Urinary bladder (tissue), 4 donors: ENCODE data around the gene ORM2. TPM values are rescaled to one million over a fixed set of nuclear protein-coding genes. Genes with fewer than 3 reads are reported as not detected.
"Not testable (repeated sequence)": the region's sequence is repeated elsewhere in the genome, so short reads cannot be mapped to it uniquely, and the experiment has no call there.

Experiments used
- DNase-seq: peaks from one replicate; pipeline ENCODE4 v3.0.0-alpha.2; 2015; ENCODE audit errors: extremely low spot score
- H3K27ac ChIP-seq: one replicate; pipeline ENCODE4 v1.5.1; 2013; ENCODE audit warnings: low read depth, mild to moderate bottlenecking, moderate library complexity
- H3K36me3 ChIP-seq: one replicate; pipeline ENCODE4 v1.6.1; 2013; ENCODE audit warnings: mild to moderate bottlenecking, moderate library complexity; ENCODE audit not compliant: insufficient read depth
- H3K4me1 ChIP-seq: one replicate; pipeline ENCODE4 v1.6.1; 2013; ENCODE audit warnings: mild to moderate bottlenecking, moderate library complexity; ENCODE audit not compliant: insufficient read depth
- H3K4me3 ChIP-seq: one replicate; pipeline ENCODE4 v1.5.1; 2013; ENCODE audit warnings: low read depth, low read length
- WGBS: extraction: QIAGEN DNeasy Blood & Tissue Kit; methylation state at CpG from one replicate; pipeline ENCODE4 v1.1.7; 2013; 5-methylcytosine and 5-hydroxymethylcytosine counted together
- polyA plus RNA-seq: library from polyadenylated mRNA; stranded (reverse); fragments of 200-250 nt; gene quantifications from one replicate; pipeline ENCODE4 v1.2.3, GENCODE V29; 2013
- total RNA-seq: library from RNA; depleted of rRNA; stranded (reverse); fragments of >200 nt; gene quantifications from one replicate; pipeline ENCODE4 v1.2.3, GENCODE V29; 2014
- donor health status: healthy with polysubstance abuse.
- donor health status: healthy.

Gene ORM2
- total and polyA plus RNA-seq, 2 donors = 3.2 TPM; not detected in 1

DNA sequence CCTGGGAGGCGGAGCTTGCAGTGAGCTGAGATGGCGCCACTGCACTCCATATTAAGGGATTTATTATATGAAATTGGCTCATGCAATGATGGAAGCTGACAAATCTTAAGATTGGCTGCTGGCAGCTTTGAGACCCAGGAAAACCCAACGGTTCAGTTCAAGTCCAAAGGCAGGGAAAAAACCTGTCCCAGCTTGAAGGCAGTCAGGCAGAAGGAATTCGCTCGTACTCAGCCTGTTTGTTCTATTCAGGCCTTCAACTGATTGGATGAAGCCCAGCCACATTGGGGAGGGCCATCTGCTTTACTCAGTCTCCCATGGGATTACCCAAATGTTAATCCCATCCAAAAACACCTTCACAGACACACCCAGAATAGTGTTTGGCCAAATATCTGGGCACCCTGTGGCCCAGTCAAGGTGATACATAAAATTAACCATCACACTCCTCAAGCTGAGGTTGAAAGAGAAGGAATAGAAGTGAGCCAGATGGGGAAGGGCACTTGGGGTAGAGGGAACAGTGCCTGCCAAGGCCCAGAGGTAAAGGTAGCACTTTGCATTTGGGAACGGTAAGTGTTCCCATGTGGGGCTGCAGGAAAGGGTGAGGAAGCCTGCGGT is 15.3 kb upstream of the ORM2 start:
- Histone ChIP-seq H3K27ac (no peak overlapping the region), H3K36me3 (no peaks in the 10 kb centered on the region), H3K4me3 (no peak overlapping the region), H3K4me1 (no peaks in the 10 kb centered on the region)
- no peak for DNase-seq
- 79% methylated on average over 7 of the region's 7 CpGs for WGBS

DNA sequence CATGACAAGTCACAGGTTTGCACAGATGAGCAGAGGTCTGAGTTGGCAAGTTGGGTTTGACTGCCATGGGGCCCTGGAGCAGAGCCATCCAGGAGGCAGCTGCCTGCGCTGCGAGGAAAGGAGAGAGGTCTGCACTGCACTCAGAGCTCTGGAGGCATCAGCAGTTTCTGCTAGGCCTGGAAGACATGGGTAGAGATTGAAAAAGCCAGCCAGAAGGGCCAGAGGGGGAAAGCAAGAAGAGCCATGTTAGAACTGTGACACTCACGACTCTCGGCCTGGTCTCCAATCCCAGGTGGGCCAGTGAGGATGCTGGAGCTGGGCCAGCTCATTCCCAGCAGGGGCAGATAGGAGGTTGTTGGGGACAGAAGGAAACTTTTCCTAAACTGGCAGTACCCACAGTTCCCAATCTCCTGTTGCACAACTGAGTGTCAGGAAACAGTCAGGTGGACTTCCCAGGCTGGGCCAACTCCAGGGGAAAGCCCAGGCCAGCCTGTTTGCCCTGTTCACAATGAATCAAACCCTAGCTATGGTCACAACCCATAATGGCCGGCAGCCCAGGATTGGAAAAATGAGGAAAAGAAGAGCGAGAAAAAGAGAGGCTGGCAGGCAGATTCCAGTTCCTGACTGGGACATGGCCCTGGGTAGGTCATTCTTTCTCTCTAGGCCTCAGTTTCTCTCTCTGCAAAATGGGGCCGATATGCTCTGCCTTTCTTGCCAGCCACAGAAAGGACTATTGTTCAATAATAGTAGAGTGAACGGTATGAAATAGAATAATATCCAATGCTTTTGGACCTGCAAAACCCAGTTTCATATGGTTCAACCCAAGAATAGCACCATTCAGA is 14.6 kb upstream of the ORM2 start:
- H3K27ac ChIP-seq = no peak overlapping the region
- no peaks in the 10 kb centered on the region for H3K4me1 ChIP-seq
- WGBS = 86% methylated on average over 8 of the region's 8 CpGs
- H3K4me3 ChIP-seq = no peak overlapping the region
- no peak for DNase-seq
- no peaks in the 10 kb centered on the region for H3K36me3 ChIP-seq

DNA sequence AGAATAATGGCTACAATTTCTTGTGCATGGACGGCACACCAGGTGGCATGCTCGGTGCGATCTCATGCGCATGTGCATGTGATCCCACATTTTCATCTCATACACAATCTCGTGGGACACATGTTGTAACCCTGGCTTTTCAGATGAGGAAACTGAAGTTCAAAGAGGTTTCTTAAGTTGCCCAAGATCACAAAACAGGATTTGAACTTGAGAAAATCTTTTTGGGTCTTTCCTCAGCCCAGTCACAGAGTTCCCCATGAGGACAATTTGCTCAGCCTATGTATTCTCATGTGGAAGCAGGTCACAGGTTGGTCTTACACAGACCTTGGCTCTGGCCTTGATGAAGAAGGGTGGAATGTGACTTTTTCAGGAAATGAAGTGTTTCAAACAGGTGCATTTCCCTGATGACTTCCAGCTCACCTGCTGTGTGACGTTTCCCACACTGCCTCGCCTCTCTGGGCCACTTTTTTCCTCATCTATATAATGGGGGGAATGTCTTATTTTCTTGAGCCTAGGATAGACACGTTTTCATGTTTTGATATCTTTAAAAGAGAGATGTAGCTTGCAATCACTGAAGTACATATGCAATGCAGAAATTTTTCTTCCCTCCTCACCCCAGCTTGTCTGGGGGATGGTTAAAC is 13.8 kb upstream of the ORM2 start:
- Histone ChIP-seq H3K4me1 (no peaks in the 10 kb centered on the region), H3K36me3 (no peaks in the 10 kb centered on the region), H3K4me3 (no peak overlapping the region), H3K27ac (no peak overlapping the region)
- DNase-seq = no peak
- WGBS = 86% methylated on average over 8 of the region's 8 CpGs

DNA sequence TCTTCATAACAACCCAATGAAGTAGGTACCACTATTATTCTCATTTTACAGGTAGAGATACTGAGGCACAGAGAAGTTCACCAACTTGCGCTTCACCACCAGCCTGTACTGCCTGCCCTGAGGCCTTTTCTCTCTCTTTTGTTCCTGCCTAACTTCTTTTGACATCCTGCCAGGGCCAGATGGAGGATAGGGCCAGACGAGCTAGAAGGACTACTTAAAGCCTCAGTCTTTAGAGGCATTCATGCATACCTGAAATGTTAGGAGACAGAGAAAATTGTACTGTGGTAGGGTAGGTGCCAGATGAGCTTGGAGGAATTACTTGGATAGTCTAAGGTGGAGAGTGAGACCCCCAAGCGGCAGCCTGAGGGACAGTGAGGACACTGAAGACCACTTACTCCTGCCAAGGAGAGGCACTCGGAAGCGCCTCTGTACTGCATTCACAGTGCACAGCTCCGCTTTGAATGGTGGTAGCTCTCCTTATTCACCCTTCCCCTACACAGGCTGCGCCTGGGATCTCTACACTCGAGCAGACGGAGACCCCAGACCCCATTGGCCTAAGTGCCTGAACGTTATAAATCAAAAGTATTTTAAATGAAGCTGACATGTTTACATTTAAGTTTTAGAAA is 13.0 kb upstream of the ORM2 start:
- H3K4me3 ChIP-seq = no peak overlapping the region
- no peak for DNase-seq
- H3K4me1 ChIP-seq = no peaks in the 10 kb centered on the region
- 81% methylated on average over 10 of the region's 10 CpGs for WGBS
- H3K36me3 ChIP-seq = no peaks in the 10 kb centered on the region
- H3K27ac ChIP-seq = no peak overlapping the region

DNA sequence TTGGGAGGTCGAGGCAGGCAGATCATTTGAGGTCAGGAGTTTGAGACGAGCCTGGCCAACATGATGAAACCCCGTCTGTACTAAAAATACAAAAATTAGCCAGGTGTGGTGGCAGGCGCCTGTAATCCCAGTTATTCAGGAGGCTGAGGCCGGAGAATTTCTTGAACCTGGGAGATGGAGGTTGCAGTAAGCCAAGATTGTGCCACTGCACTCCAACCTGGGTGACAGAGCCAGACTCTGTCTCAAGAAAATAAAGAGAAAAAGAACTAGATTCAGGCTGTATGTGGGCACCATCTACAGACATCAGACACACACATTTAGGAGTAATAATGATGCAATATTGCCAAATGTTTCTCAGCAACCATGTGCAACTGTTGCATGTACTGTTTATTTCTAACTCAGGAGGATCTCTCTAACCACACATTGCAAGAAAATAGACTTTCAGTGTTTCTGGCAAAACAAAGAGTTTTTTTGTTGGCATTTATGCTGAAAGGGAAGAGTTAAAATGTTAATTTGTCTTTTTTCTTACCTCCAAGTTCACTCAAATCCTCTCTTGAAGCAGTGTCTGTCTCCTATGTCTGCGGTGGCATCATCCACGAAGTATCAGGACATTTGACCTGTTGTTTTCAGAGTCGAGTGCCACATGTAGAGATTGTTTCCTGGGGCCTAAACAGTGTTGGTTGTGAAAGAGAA is 11.9 kb upstream of the ORM2 start:
- 87% methylated on average over 8 of the region's 8 CpGs for WGBS
- no peak for DNase-seq

DNA sequence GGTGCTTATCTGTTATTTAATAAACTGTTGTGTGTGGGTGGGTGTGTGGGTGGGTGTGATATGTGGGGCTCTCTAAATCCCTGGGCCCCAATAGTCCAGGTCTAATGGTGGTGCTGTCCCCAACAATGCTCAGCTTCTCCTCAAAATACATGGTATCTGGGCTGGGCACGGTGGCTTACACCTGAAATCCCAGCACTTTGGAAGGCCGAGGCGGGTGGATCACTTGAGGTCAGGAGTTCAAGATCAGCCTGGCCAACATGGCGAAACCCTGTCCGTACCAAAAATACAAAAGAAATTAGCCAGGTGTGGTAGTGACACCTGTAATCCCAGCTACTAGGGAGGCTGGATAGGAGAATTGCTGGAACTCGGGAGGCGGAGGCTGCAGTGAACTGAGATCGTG is 11.3 kb upstream of the ORM2 start:
- Histone ChIP-seq H3K4me1 (no peaks in the 10 kb centered on the region), H3K27ac (no peak overlapping the region), H3K4me3 (no peak overlapping the region), H3K36me3 (no peaks in the 10 kb centered on the region)
- no peak for DNase-seq
- 90% methylated on average over 8 of the region's 8 CpGs for WGBS

More for the DNA sequence above, 11.9 kb upstream of the ORM2 start:
- H3K36me3 ChIP-seq = no peaks in the 10 kb centered on the region
- no peak overlapping the region for H3K4me3 ChIP-seq
- H3K27ac ChIP-seq = no peak overlapping the region
- no peaks in the 10 kb centered on the region for H3K4me1 ChIP-seq

DNA sequence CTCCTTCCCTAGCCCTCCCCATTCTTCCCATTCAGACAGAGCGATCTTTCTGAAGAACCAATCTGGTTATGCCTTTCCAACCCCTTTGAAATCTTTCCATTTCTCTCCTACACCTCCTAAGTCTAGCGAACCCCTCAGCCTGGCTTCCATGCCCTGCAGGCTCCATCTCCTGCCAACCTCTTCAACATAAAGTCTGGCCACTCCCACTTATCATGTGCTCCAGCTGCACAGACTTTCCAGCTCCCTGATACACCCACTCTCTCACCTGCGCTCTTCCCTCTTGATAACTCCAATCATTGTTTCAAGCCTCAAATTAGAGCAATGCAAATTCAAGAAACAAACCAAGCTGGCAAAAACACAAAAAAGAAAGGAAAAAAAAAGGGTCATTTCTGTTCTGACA is 10.5 kb upstream of the ORM2 start:
- H3K4me3 ChIP-seq = no peak overlapping the region
- DNase-seq = no peak
- no peak overlapping the region for H3K27ac ChIP-seq
- H3K36me3 ChIP-seq = no peaks in the 10 kb centered on the region
- WGBS = 83% methylated on average over 3 of the region's 3 CpGs
- H3K4me1 ChIP-seq = no peaks in the 10 kb centered on the region

DNA sequence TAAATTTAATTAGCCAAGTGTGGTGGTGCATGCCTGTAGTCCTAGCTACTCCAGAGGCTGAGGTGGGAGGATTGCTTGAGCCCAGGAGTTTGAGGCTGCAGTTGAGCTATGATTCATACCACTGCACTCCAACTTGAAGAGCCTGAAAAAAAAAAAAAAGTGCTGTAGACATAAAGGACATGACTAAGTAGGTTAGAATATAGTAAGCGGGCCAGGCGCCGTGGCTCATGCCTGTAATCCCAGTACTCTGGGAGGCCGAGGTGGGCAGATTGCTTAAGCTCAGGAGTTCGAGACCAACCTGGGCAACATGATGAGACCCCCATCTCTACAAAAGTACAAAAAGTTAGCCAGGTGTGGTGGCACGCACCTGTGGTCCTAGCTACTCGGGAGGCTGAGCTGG is 9.0 kb upstream of the ORM2 start:
- not testable (repeated sequence) for H3K27ac ChIP-seq, H3K4me1 ChIP-seq, H3K4me3 ChIP-seq, H3K36me3 ChIP-seq, DNase-seq
- WGBS = 90% methylated on average over 7 of the region's 7 CpGs

DNA sequence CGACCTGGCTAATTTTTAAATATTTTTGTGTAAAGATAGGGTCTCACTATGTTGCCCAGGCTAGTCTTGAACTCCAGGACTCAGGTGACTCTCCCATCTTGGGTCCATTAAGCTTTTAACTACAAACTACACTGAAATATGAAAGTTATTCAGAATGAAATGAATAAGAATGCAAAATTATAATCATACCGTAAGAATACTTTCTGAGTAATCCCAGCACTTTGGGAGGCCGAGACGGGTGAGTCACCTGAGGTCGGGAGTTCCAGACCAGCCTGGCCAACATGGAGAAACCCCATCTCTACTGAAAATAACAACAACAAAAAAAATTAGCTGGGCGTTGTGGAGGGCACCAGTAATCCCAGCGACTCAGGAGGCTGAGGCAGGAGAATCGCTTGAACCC is 7.9 kb upstream of the ORM2 start:
- Histone ChIP-seq H3K4me1 (no peaks in the 10 kb centered on the region), H3K36me3 (no peaks in the 10 kb centered on the region), H3K4me3 (no peak overlapping the region), H3K27ac (no peak overlapping the region)
- no peak for DNase-seq
- WGBS = 76% methylated on average over 8 of the region's 8 CpGs

DNA sequence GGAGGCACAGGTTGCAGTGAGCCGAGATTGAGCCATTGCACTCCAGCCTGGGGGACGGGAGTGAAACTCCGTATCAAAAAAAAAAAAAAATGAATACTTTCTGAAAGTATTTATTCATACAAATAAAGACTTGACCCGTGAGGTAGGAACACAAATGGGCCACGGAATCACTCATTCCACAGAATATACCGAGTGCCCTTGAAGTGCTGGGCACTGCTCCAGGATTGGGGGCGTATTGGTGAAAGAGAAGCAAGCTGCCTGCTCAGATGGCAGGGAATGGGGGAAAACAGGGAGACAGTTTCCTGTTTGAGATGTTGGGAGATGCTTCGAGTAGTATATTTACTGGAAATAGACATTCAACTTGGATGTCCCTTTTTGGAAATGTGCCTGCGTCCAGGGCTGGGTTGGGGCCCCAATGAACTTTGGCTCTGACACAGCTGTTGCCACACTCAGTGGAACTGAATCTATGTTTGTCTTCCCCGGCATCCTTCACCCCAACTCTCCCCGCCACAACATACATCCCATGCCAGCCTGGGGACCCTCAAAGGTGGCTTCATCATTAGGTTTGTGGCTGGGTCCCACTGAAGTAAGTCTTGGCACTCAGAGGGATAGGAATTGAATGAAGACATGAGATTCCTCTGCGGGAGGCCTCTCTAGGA is 7.4 kb upstream of the ORM2 start:
- not testable (repeated sequence) for H3K27ac ChIP-seq, H3K4me1 ChIP-seq, H3K36me3 ChIP-seq, DNase-seq, H3K4me3 ChIP-seq
- WGBS = 73% methylated on average over 12 of the region's 12 CpGs

DNA sequence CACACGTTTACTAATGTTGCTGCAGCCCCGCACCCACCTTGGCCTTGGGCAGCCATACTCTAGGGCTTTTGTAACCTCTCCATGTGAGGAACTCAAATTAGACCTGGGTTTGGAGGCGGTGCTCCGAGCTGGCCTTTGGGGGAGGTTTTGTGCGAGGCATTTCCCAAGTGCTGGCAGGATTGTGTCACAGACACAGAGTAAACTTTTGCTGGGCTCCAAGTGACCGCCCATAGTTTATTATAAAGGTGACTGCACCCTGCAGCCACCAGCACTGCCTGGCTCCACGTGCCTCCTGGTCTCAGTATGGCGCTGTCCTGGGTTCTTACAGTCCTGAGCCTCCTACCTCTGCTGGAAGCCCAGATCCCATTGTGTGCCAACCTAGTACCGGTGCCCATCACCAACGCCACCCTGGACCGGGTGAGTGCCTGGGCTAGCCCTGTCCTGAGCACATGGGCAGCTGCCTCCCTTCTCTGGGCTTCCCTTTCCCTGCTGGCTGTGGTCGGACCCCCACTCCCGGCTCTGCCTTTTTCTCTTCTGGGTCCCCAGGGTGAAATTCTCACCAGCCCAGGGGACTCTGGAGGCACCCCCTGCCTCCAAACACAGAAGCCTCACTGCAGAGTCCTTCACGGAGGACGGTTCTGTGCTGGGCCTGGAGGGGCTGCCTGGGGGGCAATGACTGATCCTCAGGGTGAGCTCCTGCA is 6.7 kb upstream of the ORM2 start, which contains the start of gene ORM1:
ORM1 (plus strand) TSS at position 268 of the 701 bp plus-strand sequence; CDS start at position 304, 36 bp downstream.
- not testable (repeated sequence) for H3K4me1 ChIP-seq, DNase-seq, H3K4me3 ChIP-seq, H3K27ac ChIP-seq, H3K36me3 ChIP-seq
- 87% methylated on average over 4 of the region's 15 CpGs for WGBS

DNA sequence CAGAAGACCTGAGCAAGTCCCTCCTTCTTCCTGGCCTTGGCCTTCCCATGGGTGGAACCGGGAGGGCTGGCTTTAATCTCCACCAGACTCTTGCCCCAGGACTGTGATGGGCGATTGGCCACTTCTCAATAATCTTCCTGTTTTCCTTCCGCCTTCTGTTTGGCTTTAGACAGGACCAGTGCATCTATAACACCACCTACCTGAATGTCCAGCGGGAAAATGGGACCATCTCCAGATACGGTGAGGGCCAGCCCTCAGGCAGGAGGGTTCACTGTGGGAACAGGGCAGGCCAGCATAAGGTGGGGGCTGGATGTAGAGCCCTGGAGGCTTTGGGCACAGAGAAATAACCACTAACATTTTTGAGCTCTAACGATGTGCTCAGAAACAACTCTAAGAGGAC is 5.8 kb upstream of the ORM2 start:
- not testable (repeated sequence) for H3K27ac ChIP-seq, H3K4me3 ChIP-seq, DNase-seq, H3K36me3 ChIP-seq, H3K4me1 ChIP-seq
- WGBS = 81% methylated on average over 6 of the region's 6 CpGs
